Central memory CD8-positive, alpha-beta T cell (primary cell): ENCODE data around the gene TAS2R4.
"Not testable (repeated sequence)": the region's sequence is repeated elsewhere in the genome, so short reads cannot be mapped to it uniquely, and the experiment has no call there.

Experiments used
- ATAC-seq: fragments of 150-1000 bp; cut with Tn5 transposase; replicated peaks from 2 replicates; pipeline ENCODE4 v1.10.0; 2022; ENCODE audit warnings: mild to moderate bottlenecking, moderate FRiP score, moderate number of reproducible peaks; ENCODE audit not compliant: poor library complexity, severe bottlenecking; ENCODE audit errors: extremely low read depth
- DNase-seq, 2 donors: peaks; one replicate each; pipeline ENCODE4 v3.0.0; 2021; ENCODE audit warnings: low spot score in 2 of 2
- H3K27ac Mint-ChIP-seq: one replicate; pipeline ENCODE4 v1.8.0; 2022; ENCODE audit warnings: low read depth, mild to moderate bottlenecking, moderate library complexity, mixed read lengths
- H3K27me3 Mint-ChIP-seq: one replicate; pipeline ENCODE4 v1.8.0; 2022; ENCODE audit warnings: mixed read lengths
- H3K36me3 Mint-ChIP-seq: one replicate; pipeline ENCODE4 v1.8.0; 2022; ENCODE audit warnings: mild to moderate bottlenecking, moderate library complexity, mixed read lengths; ENCODE audit not compliant: insufficient read depth
- H3K4me1 Mint-ChIP-seq: one replicate; pipeline ENCODE4 v1.8.0; 2022; ENCODE audit warnings: mixed read lengths
- H3K4me3 Mint-ChIP-seq: one replicate; pipeline ENCODE4 v1.8.0; 2022; ENCODE audit warnings: mild to moderate bottlenecking, moderate library complexity, mixed read lengths
- H3K9me3 Mint-ChIP-seq: one replicate; pipeline ENCODE4 v1.8.0; 2022; ENCODE audit warnings: mixed read lengths

Gene TAS2R4

GRCh38 chr7:141776374-141776773 lies at the start of gene TAS2R4:
TSS of gene TAS2R4 (plus strand) at chr7:141776674. CDS start at chr7:141778489, 1,815 bp downstream.
- Mint-ChIP-seq H3K27me3 (no peaks in the 10 kb centered on the region), H3K4me3 (no peak within 1 kb of the TSS), H3K9me3 (no peaks in the 10 kb centered on the region), H3K27ac (no peak within 1 kb of the TSS), H3K36me3 (peaks cover 14% of the 10 kb centered on the region), H3K4me1 (peaks cover 23% of the 10 kb centered on the region)
- DNase-seq = no peak
- ATAC-seq = no peak

GRCh38 chr7:141729020-141729419 lies 47.5 kb upstream of the TAS2R4 start:
- Mint-ChIP-seq H3K27ac (no peak overlapping the region), H3K4me1 (no peaks in the 10 kb centered on the region), H3K9me3 (no peaks in the 10 kb centered on the region), H3K36me3 (peaks cover 6% of the 10 kb centered on the region), H3K27me3 (no peaks in the 10 kb centered on the region), H3K4me3 (no peak overlapping the region)
- DNase-seq = no peak
- ATAC-seq = no peak

- H3K9me3 Mint-ChIP-seq = no peaks in the 10 kb centered on the region
- H3K27me3 Mint-ChIP-seq = no peaks in the 10 kb centered on the region
- ATAC-seq (no peak), DNase-seq (no peak)
- no peaks in the 10 kb centered on the region for H3K4me1 Mint-ChIP-seq
- H3K27ac Mint-ChIP-seq = peak overlapping the region; percentile 89
- H3K4me3 Mint-ChIP-seq = peak overlapping the region; percentile 46
- peaks cover 4% of the 10 kb centered on the region for H3K36me3 Mint-ChIP-seq
These were observed 44.9 kb upstream of the TAS2R4 start for GRCh38 chr7:141731476-141732149.

- Mint-ChIP-seq H3K4me1 (peaks cover 34% of the 10 kb centered on the region), H3K4me3 (peak overlapping the region; percentile 96), H3K36me3 (peaks cover 25% of the 10 kb centered on the region), H3K27ac (peak overlapping the region; percentile 100), H3K9me3 (no peaks in the 10 kb centered on the region), H3K27me3 (no peaks in the 10 kb centered on the region)
- DNase-seq (peak in 1 of 2 donors; percentile 21), ATAC-seq (peak; percentile 35)
These were observed 39.2 kb upstream of the TAS2R4 start for GRCh38 chr7:141737118-141737835.

GRCh38 chr7:141737836-141738591 lies 38.5 kb upstream of the TAS2R4 start, which contains the start of gene SSBP1:
TSS of gene SSBP1 (plus strand) at chr7:141738358. CDS start at chr7:141739167, 809 bp downstream.
- H3K27me3 Mint-ChIP-seq = no peaks in the 10 kb centered on the region
- peak within 1 kb of the TSS; percentile 96 for H3K4me3 Mint-ChIP-seq
- DNase-seq (peak; percentile 78 to 89), ATAC-seq (peak; percentile 81)
- H3K9me3 Mint-ChIP-seq = no peaks in the 10 kb centered on the region
- H3K36me3 Mint-ChIP-seq = peaks cover 33% of the 10 kb centered on the region
- H3K27ac Mint-ChIP-seq = peak within 1 kb of the TSS; percentile 100
- H3K4me1 Mint-ChIP-seq = peaks cover 40% of the 10 kb centered on the region

- H3K4me1 Mint-ChIP-seq = peaks cover 45% of the 10 kb centered on the region
- peak overlapping the region; percentile 100 for H3K27ac Mint-ChIP-seq
- peak overlapping the region; percentile 96 for H3K4me3 Mint-ChIP-seq
- no peak for ATAC-seq
- no peaks in the 10 kb centered on the region for H3K27me3 Mint-ChIP-seq
- H3K9me3 Mint-ChIP-seq = no peaks in the 10 kb centered on the region
- peaks cover 39% of the 10 kb centered on the region for H3K36me3 Mint-ChIP-seq
- DNase-seq = no peak
These were observed 37.9 kb upstream of the TAS2R4 start for GRCh38 chr7:141738592-141739013.

GRCh38 chr7:141739250-141739649 lies 37.2 kb upstream of the TAS2R4 start:
- H3K27me3 Mint-ChIP-seq = no peaks in the 10 kb centered on the region
- H3K4me1 Mint-ChIP-seq = peaks cover 51% of the 10 kb centered on the region
- peak overlapping the region; percentile 100 for H3K27ac Mint-ChIP-seq
- no peak for ATAC-seq
- H3K4me3 Mint-ChIP-seq = peak overlapping the region; percentile 96
- no peaks in the 10 kb centered on the region for H3K9me3 Mint-ChIP-seq
- H3K36me3 Mint-ChIP-seq = peaks cover 45% of the 10 kb centered on the region
- DNase-seq = no peak

- ATAC-seq (no peak), DNase-seq (no peak)
- Mint-ChIP-seq H3K27ac (peak overlapping the region; percentile 36), H3K9me3 (no peaks in the 10 kb centered on the region), H3K4me3 (no peak overlapping the region), H3K36me3 (peaks cover 66% of the 10 kb centered on the region), H3K4me1 (peaks cover 49% of the 10 kb centered on the region), H3K27me3 (no peaks in the 10 kb centered on the region)
These were observed 34.2 kb upstream of the TAS2R4 start for GRCh38 chr7:141742229-141742628.

GRCh38 chr7:141744131-141744530 lies 32.3 kb upstream of the TAS2R4 start:
- Mint-ChIP-seq H3K9me3 (no peaks in the 10 kb centered on the region), H3K36me3 (peaks cover 65% of the 10 kb centered on the region), H3K4me3 (no peak overlapping the region), H3K27ac (no peak overlapping the region), H3K27me3 (no peaks in the 10 kb centered on the region), H3K4me1 (peaks cover 32% of the 10 kb centered on the region)
- no peak for ATAC-seq
- no peak for DNase-seq

GRCh38 chr7:141748396-141748795 lies 28.1 kb upstream of the TAS2R4 start:
- Mint-ChIP-seq H3K4me3 (no peak overlapping the region), H3K9me3 (peaks cover 7% of the 10 kb centered on the region), H3K36me3 (peaks cover 73% of the 10 kb centered on the region), H3K27ac (peak overlapping the region; percentile 22), H3K27me3 (no peaks in the 10 kb centered on the region), H3K4me1 (peaks cover 8% of the 10 kb centered on the region)
- ATAC-seq (no peak), DNase-seq (no peak)

GRCh38 chr7:141751904-141752303 lies 24.6 kb upstream of the TAS2R4 start:
- H3K4me1 Mint-ChIP-seq = peaks cover 20% of the 10 kb centered on the region
- H3K27me3 Mint-ChIP-seq, H3K4me3 Mint-ChIP-seq, H3K9me3 Mint-ChIP-seq, DNase-seq, ATAC-seq: not testable (repeated sequence)
- peak overlapping the region; percentile 69 for H3K27ac Mint-ChIP-seq
- peaks cover 59% of the 10 kb centered on the region for H3K36me3 Mint-ChIP-seq

- Mint-ChIP-seq H3K9me3 (peaks cover 7% of the 10 kb centered on the region), H3K27ac (no peak overlapping the region), H3K4me3 (no peak overlapping the region), H3K36me3 (peaks cover 62% of the 10 kb centered on the region), H3K4me1 (peaks cover 20% of the 10 kb centered on the region), H3K27me3 (no peaks in the 10 kb centered on the region)
- no peak for ATAC-seq
- no peak for DNase-seq
These were observed 23.8 kb upstream of the TAS2R4 start for GRCh38 chr7:141752634-141753033.
